ENCODE results near the gene KIAA0513.
"Not testable (repeated sequence)": the region's sequence is repeated elsewhere in the genome, so short reads cannot be mapped to it uniquely, and the experiment has no call there.

KIAA0513 gene

DNA sequence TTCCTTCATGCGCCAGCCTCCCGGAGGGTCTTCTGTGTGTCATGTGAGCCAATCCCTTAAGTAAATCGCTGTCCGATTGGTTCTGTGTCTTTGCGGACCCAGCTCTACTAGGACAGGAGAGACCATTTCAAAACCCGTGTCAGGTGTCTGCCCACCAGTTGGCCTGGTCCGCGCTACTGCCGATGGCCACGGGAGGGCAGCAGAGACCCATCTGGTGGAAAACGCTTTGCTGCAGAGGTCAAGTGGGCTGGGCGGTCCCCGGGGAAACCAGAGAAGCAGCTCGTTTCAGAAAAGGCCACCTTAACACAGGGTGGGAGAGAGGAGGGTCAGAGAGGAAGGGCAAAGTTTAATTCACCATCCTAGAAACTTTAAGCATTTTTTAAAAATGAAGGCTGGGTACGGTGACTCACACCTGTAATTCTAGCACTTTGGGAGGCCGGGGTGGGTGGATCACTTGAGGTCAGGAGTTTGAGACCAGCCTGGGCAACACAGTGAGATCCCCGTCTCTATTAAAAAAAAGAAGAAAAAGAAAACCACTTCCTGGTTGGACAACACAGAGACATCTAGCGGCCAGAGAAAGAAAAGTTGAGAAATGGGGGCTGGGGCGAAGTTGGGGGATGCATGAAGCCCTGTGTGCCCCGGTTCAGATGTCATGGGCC is 87.4 kb downstream of the KIAA0513 start:
- DNase-seq = peak; percentile 83 to 93 (median 92)

DNA sequence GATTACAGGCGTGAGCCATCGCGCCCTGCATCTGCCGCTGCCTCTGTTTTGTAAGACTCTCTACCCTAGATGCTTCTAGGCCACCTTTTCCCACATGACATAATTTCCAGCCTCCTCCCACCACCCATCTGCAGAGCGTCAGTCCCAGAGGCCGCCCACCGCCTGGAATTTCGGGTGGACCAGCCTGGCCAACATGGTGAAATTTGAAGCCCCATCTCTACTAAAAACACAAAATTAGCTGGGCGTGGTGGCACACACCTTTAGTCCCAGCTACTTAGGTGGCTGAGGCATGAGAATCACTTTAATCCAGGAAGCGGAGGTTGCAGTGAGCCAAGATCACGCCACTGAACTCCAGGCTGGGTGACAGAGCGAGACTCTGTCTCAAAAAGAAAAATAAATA is 89.8 kb downstream of the KIAA0513 start:
- DNase-seq = no peak

DNA sequence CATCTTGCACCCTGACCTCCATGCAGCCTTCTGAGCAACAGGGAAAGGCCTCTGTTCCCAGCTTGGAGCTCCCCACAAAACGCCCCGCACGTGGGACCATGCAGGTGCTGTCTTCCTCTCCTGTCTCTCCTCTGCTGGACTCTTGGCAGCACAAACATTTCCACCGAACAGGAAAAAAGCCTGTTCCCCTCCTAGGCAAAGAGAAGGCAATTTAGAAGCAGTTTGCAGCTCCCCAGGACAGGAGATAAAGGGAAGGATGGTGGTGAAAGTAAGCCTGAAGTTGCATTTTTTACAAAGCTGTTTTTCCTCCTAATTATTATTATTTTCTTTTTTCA is 92.4 kb downstream of the KIAA0513 start:
- no peak for DNase-seq

DNA sequence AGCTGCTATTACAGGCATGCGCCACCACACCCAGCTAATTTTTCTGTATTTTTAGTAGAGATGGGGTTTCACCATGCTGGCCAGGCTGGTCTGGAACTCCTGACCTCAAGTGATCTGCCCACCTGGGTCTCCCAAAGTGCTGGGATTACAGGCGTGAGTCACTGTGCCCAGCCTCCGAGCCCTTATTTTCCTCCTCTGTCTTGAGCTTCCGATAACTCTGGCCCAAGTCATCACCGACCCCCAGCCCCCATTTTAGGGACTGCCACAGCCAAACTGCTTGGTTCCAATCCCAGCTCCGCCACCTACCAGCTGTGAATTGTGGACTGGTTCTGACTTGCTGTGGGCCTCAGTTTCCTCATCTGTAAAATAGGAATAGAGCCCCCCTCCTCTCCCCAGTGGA is 95.8 kb downstream of the KIAA0513 start:
- not testable (repeated sequence) for DNase-seq

DNA sequence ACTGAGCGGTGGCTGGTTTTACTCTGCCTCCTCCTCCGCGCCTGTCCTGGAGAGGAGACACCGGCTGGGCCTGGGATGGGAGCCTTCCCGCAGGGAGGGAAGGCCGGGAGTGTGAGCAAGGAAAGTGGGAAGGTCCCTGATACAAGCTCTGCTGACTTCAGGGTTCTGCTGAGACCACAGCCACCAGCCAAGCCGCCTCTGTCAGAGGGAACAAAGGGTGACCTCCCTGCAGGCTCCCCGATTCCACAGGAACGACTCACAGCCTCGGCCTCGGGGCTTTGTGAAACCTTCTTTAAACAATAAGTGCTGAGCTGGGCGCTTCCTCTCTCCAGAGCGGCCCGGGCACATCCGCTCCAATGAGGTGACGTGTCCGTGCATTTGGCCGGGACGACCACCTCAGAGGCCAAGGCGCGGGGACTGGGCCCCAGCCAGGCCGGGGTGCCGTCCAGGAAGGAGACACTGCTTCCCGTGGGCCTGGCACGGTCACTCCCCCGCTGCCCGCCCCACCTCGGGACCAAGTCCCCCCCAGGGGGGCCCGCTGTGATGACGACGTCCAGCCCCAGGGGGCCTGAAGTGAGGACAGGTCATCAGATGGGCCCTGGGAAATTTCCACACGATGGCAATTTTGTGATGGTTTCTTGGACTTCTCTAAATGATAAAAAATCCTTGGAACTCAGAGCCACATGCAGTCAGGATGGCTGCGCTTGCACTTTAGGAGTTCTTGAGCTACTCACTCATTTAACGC is 96.5 kb downstream of the KIAA0513 start:
- DNase-seq = peak; percentile 31 to 36 (median 32)

DNA sequence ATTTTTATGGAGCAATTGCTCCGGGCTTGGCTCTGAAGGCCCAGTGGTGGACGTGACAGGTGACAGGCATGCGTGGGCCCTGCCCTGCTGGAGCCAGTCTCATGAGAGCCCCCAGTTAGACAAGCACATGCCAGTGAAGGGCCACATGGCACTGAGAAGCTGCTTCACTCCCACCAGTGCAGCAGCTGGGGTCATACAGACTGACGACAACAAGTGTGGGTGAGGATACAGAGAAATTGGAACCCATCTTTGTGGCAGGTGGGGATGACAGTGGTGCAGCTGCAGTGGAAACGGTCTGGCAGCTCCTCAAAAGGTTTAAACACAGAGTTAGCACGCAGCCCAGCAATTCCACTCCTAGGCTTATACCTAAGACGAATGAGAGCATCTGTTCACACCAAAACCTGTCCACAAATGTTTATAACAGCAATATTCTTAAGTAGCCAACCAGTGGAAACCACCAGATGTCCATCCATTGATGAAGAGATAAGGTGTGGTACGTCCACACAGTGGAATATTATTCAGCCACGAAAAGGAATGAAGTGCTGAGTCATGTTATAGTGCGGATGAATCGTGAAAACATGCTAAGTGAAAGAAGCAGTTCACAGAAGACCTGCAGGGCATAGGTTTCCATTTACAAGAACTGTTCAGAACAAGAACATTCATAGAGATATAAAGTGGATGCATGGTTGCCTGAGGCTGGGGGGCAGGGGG is 97.2 kb downstream of the KIAA0513 start:
- no peak for DNase-seq

DNA sequence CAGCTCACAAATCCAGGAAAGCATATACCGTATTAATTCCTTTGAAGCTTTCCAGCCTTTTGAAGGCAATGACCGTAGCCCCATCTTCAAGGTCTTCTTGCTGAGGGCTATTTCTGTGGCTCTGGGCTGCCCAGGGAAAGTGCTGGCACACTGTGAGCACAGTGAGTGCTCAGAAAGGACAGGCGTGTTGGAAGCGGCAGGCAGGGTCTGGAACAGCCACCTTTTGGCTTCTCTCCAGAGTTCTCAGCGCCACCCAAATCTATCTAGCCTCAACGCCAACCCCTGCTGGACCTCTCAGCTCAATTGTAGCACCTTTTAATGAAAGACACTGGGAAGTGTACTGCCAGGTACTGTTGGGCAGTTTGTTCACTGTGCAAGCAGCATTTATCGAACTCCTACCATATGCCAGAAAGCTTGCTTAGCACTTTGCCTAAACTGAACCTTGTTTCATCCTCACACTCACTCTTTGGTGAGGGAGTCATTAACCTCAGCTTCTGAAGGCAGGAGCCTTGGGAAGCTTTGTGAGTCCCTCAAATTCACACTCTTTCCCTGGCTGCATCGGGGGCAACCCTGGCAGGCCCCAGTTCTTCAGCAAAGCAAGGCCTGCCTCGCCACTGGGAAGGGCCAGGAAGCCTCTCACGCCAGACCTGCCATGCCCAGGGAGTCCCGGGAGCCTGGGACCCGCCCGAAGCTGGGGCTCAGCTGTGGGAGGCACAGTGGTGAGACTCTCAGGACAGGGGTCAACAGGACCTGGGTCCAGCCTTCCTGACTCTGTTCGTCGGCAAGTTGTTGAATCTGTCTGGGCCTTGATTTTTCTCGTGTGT is 98.2 kb downstream of the KIAA0513 start:
- DNase-seq = no peak

DNA sequence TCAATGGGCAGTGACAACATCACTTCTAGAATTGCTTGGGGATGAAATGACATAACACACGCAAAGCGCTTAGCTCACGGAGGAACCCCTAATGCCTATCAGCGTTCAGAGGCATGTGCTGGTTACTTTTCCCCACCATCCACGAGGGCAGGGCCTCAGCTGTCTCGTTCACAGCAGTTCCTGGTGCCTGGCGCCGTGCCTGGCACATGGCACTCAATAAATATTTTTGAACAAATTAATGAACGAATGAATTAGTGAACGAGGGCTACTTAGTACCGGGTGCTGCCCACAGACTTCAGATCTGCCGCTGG is 98.8 kb downstream of the KIAA0513 start:
- DNase-seq = no peak

DNA sequence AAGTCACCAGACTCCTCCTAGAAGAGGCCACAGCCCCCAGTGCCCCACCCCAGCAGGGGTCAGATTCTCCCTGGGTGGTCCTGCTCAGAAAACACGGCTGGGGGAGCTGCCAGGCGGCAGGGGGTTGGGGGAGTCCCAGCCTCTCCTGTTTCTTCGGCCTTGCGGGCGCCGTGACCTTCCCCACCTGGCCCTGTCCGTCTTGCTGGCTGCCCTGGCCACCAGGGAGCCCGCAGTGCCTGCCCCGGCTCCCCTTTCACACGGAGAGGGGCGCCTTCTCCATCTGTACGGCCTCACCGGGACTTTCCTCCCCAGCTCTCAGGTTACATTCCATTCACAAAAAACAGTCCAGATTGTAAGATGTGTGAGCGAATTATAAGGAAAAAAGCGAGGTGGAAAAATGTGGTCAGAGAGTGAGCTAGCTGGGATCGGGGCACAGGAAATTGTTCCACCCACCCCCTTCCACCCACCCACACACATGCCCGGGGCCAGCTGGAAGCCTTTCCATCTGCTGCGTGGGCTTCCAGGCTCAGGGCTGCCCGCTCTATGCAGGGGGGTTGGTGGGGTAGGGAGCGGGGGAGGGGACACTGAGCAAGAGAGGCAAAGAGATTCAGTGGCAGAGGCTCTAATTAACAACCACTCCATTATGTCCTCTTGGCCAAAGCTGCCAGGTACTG is 99.2 kb downstream of the KIAA0513 start:
- peak; percentile 60 to 84 (median 75) for DNase-seq

DNA sequence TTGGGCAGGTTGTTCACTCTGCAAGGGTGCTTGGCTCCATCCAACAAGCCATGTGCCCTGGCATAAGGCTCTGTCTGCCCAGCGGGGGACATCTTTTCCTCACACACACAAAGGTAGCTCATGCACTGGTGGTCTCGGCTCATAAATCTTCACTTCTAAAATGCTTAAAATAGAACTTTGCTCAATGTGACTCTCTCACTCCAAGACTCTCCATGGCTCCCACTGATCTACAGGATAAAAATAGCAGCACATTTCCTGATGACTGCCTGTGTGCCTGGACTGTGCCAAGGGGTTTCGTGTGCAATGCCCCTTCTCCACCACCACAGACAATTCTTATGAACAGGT is 99.8 kb downstream of the KIAA0513 start:
- DNase-seq = no peak

DNA sequence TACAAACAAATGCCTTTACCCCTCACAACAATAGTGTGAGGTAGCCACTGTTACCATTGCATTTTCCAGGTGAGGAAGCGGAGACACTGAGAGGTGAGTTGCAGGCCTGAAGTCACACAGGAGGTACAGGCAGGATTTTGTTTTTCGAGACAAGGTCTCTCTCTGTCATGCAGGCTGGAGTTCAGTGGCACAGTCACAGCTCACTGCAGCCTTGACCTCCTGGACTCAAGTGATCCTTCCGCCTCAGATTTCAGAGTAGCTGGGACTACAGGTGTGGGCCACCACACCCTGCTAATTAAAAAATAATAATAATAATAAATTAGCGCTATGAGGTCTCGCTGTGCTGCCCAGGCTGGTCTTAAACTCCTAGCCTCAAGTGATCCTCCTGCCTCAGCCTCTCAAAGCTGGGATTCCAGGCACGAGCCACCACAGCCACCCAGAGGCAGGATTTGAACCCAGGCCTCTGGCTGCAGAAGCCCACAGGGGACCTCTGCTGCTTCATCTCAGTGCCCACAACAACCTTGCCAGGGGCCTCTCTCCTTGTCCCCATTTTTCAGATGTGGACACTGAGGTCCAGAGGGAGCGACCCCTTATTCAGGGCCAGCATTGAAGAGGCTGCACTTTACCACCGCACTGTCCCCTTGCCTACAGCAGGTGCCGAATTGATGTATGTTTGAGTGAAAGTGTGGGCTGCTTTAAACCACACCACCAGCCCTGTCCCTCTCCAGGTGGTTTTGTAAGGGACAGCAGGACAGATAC is 100.7 kb downstream of the KIAA0513 start:
- DNase-seq = no peak

DNA sequence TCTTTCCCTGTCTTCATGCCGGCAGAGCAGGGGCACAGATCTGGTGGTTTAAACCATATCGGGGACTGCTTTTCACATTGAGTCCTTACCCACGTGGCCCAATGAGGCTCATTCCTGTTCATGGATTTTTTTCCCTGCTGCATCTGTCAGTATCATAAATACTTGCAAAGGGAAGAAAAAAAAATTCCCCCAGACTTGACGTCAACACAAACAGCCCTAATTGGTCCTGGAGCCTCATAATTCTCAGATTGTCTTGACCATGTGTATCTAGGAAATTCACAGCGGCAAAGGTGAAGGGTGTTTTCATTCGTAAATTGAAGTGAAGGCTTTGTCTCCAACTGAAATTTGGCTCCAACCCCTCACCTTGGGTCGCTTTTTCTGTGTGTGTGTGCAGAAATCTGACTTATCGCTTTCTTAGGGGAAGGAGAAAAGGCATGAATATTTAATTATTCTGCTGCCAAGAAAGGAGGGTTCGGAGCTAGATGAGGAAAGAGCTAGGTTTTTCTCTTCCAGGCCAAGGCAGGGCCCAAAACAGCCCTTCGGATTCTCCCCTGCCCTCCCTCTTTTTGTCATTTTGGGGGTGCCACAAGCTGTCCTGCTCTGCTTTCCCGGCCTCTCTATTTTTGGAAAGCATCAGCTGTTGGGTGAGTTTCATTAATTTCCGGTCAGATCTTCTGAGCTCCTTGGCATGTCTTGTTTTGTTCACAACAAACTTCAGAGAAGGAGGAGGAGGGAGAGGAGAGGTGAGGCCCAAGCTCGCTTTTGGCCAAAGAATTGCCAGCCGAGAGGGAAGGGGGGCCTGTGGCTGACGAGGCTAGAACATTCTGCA is 102.5 kb downstream of the KIAA0513 start:
- no peak for DNase-seq

DNA sequence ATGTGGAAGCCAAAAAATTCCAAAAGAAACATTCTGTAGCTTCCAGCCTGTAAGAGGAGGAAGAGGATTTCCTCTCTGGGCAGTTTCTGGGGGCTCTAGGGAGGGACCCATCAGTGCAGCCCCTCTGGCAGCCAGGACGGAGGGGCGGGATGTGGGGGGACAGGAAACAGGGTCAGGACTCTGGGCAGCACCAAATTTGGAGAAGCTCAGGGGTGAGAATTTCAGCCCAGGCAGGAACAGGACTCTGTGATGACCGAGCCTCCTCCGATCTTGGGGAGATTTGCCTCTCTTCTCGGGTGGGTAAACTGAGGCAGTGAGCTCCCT is 103.1 kb downstream of the KIAA0513 start:
- DNase-seq = no peak

DNA sequence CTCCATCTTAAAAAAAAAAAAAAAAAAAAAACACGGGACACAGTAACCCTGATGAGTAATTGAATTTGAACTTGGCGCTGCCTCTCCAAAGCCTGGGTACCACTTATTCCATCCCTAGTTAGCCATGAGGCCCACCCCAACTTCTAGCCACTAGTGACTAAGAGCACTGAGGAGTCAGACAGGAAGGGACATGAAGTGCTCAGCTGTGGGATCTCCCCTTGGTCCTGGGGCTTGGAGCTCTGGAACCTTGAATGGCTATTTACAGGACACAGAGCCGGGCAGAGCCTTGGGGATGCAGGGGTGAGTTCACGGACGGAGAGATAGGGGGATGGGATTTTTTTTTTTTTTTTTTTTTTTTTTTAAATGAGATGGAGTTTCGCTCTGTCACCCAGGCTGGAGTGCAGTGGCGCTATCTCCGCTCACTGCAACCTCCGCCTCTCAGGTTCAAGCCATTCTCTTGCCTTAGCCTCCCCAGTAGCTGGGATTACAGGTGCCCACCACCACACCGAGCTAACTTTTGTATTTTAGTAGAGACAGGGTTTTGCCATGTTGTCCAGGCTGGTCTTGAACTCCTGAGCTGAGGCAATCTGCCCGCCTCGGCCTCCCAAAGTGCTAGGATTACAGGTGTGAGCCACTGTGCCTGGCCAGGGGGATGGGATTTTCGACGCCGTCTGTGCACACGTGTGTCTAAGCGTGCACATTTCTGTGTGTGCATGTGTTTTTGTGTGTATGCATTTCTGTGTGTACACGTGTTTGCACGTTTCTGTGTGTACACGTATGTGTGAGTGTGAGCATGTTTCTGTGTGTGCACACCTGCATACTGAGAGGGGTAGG is 105.1 kb downstream of the KIAA0513 start:
- peak; percentile 41 to 51 (median 47) for DNase-seq

DNA sequence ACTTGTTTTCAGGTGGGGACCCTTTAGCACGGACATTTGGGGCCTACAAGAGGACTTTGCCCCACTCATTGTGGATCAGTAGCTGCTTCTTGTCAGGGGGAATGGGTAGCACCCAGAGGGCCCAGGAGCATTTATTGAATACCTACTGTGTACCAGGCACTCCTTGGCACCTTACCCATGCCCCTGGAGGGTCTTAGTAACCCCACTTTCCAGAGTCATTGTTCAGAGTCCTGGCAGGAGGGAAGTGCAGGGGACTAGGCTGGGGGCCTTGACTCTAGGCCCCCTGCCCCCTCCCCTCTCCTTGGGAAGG is 105.7 kb downstream of the KIAA0513 start:
- no peak for DNase-seq

DNA sequence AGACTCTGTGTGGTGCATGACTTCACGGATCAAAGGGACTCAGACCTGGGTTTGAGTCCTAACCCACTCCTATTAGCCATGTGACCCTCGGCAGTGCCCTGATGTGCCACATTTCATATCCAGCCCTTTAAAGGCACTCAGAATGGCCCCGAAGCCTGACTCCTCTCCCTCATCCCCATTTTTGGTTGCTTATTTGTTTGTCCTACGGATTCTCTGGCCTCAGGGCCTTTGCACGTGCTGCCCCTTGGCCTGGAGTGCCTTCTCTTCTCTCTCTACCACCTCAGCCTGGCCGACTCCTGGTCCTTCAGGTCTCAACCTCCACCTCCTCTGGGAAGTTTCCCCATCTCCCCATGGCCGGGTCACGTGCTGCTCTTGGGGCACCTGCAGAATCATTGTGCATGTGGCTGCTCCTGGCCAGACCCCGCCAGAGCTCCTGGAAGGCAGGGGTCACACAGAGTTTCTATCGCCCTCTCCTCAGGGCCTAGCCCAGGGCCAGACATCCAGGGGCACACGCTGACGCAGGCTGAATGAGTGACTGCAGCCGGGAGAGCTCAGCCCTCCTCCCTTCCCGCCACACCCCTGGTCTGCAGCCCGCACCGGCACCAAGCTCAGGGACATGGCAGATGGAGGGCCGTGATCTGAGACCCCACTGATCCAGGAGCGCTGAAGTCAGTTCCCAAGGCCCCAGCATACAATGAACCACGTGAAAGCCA is 106.6 kb downstream of the KIAA0513 start:
- no peak for DNase-seq

DNA sequence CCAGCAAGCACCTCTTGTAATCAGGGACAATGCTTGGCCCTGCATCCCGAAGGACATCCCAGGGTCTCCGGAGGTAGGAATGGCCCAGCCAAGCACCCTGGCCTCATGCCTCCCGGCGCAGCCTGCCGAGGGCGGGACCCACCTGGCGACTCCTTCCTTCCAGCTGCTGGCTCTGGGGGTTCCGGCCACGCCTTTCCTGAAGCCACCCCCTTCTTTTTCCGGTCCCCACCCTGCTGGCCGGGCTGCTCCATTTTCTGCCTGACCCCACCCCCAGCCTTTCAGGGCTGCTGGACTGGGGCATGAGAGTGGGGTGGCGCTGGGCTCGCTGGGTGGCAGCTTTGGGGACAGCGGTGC is 107.2 kb downstream of the KIAA0513 start:
- DNase-seq = no peak

DNA sequence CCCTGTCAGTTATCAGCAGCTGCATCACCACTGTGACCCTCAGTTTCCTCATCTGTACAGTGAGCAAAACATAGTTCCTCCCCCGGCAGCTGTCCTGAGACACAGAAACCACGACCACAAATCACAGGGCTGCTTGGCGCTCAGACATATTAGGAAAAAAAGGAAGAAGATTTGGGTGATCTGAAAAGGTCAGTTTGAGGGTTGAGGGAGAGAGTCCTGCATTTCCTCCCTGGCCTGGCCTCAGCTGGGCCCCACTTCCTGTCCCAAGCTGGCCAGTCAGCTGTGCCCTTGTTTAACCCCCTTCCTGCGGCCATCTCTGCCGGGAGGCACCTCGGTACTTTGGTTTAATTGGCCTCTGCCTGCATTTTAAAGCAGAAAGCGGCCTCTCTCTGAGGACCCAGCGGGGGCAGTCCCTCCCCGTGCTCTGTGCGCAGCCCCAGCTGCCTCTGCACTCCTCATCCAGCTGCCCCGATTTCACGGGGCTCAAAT is 108.7 kb downstream of the KIAA0513 start:
- peak; percentile 74 to 86 (median 79) for DNase-seq

DNA sequence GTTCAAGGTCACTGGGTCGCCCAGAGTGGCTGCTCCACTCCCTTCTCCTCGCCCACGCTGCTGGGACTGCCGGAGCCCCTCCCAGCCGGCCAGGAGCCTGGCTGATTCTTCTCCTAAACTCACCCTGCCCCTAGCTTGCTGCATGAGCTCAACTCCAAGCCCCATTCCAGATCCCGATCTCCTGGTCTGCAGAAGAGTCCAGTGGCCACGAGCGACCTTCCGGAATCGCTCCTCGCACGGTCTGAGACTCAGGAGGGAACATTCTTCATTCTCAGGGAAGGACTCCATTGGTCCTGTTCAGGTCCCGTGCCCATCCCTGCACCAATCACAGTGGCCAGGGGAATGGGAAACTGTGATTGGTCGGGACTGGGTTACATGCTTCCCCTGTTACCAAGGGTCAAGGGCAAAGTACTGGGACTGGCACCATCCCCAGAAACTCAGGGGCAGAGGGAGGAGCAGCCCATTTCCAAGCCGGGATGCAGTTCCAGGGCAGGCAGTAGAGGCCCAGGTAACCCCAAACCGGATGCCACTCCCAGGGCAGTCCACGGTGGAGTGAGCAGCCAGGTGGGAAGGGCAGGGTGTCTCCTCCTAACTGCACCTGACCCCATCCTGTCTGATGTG is 109.2 kb downstream of the KIAA0513 start:
- DNase-seq = peak; percentile 53 to 70 (median 64)

Data from suppressor macrophage treated with lipopolysaccharide for 1 hour (primary cell).